Gastrocnemius medialis (tissue), 4 donors: ENCODE measurements around the gene KIAA1549. TPM values are rescaled to one million over a fixed set of nuclear protein-coding genes. Genes with fewer than 3 reads are reported as not detected.

Experiments
- ATAC-seq, 2 donors: fragments of 150-250 bp; one replicate each; pipeline ENCODE4 v1.9.1; 2016
- DNase-seq, 2 donors: peaks; one replicate each; pipeline ENCODE4 v3.0.0-alpha.2; 2019
- H3K27ac ChIP-seq, 4 donors: fragments of 200-600 bp; sonication (generic); 1 replicate in 1 of 4; 2 replicates in 3 of 4; pipeline ENCODE4 v1.5.1; 2016 to 2018; ENCODE audit warnings: mild to moderate bottlenecking in 2 of 4, moderate library complexity in 1 of 4
- H3K27me3 ChIP-seq, 3 donors: fragments of 200-600 bp; sonication (generic) in 2 of 3; 1 replicate in 1 of 3; 2 replicates in 2 of 3; pipeline versions ENCODE4 v1.5.1 to v1.6.0; 2016 to 2019; ENCODE audit warnings: mild to moderate bottlenecking in 1 of 3, moderate library complexity in 1 of 3
- H3K36me3 ChIP-seq, 2 donors: fragments of 200-600 bp; sonication (generic) in 1 of 2; one replicate each; pipeline ENCODE4 v1.5.1; 2017 to 2018
- H3K4me1 ChIP-seq, 2 donors: fragments of 200-600 bp; sonication (generic) in 1 of 2; one replicate each; pipeline ENCODE4 v1.5.1; 2016 to 2017; ENCODE audit warnings: mild to moderate bottlenecking in 2 of 2
- H3K4me3 ChIP-seq, 4 donors: fragments of 200-600 bp; sonication (generic) in 3 of 4; 1 replicate in 1 of 4; 2 replicates in 3 of 4; pipeline ENCODE4 v1.5.1; 2016 to 2019; ENCODE audit warnings: mild to moderate bottlenecking in 2 of 4
- H3K9me3 ChIP-seq, 3 donors: fragments of 200-600 bp; sonication (generic) in 2 of 3; 1 replicate in 1 of 3; 2 replicates in 2 of 3; pipeline ENCODE4 v1.5.1; 2016 to 2019
- POLR2A ChIP-seq, 2 donors: fragments of 450-650 bp; IDR thresholded peaks; one replicate each; pipeline ENCODE4 v1.6.1; 2017; ENCODE audit warnings: antibody characterized with exemption in 2 of 2, mild to moderate bottlenecking in 2 of 2, moderate library complexity in 2 of 2
- in situ Hi-C, 4 donors: fragments of 200-750 bp; cut with MboI; loops; one replicate each; pipeline versions ENCODE4 v1.15.0 to v1.8.0; 2017; ENCODE audit warnings: low sequenced_read_pairs in 4 of 4
- intact Hi-C: fragments of 100-400 bp; cut with DNase I; formaldehyde crosslinking; loops from one replicate; pipeline ENCODE4 v1.15.1; 2023; ENCODE audit warnings: low total_unique reads
- total RNA-seq, 4 donors: library from RNA; depleted of rRNA; stranded (reverse); fragments of >200 nt; gene quantifications; one replicate each; pipeline versions ENCODE4 v1.1.0 to v1.2.3, GENCODE V29; 2016
- TF ChIP-seq, protein P1 (sequence below), 5 experiments: fragments of 450-650 bp in 3 of 5; fragments of 200-600 bp in 2 of 5; sonication (generic) in 2 of 5; IDR thresholded peaks in 4 of 5; conservative IDR thresholded peaks in 1 of 5; 1 replicate in 4 of 5; 2 replicates in 1 of 5; pipeline ENCODE4 v1.5.1; 2016 to 2019; ENCODE audit warnings: antibody characterized with exemption in 5 of 5, mild to moderate bottlenecking in 3 of 5, moderate library complexity in 3 of 5

Gene KIAA1549
- total RNA-seq, 4 donors from 2014 or later = 0.55 to 0.87 (median 0.75) TPM

DNA sequence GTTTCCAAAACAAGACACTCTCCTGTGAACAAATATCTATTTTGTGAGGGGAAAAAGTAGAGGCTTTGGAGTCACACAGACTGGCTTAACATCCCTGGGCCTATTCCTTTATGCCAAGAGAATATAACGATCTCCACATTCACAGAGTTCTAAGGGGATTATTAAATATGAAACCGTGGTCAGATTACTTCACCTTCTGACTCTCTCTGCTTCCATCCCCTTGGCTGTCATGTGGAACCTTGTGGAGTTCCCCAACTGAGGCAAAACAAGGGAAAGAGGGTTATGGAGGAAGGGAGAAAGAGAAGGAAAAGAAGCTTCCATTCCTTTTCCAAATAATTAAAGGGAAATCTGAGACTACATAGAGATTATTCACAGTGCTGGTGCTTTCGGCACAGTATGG is 127.7 kb downstream of the KIAA1549 start:
- no peak for ATAC-seq
- in situ Hi-C loops = no loop called here

GRCh38 chr7:138852469-138852868 is 128.7 kb downstream of the KIAA1549 start:
- intact Hi-C loops = no loop called here
- Histone ChIP-seq H3K9me3 (no peaks in the 10 kb centered on the region), H3K27me3 (no peaks in the 10 kb centered on the region), H3K27ac (no peak overlapping the region), H3K4me1 (no peaks in the 10 kb centered on the region), H3K4me3 (no peak overlapping the region), H3K36me3 (no peaks in the 10 kb centered on the region)
- in situ Hi-C loops = no loop called here
- no peak for DNase-seq
- TF ChIP-seq, protein P1, sequence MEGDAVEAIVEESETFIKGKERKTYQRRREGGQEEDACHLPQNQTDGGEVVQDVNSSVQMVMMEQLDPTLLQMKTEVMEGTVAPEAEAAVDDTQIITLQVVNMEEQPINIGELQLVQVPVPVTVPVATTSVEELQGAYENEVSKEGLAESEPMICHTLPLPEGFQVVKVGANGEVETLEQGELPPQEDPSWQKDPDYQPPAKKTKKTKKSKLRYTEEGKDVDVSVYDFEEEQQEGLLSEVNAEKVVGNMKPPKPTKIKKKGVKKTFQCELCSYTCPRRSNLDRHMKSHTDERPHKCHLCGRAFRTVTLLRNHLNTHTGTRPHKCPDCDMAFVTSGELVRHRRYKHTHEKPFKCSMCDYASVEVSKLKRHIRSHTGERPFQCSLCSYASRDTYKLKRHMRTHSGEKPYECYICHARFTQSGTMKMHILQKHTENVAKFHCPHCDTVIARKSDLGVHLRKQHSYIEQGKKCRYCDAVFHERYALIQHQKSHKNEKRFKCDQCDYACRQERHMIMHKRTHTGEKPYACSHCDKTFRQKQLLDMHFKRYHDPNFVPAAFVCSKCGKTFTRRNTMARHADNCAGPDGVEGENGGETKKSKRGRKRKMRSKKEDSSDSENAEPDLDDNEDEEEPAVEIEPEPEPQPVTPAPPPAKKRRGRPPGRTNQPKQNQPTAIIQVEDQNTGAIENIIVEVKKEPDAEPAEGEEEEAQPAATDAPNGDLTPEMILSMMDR (IDR thresholded peaks at IDR 0.05 in 4 of 5, conservative IDR thresholded peaks at IDR 0.05 in 1 of 5) = no peak
- TF ChIP-seq POLR2A (IDR thresholded peaks at IDR 0.05) = no peak
- no peak for ATAC-seq

More for the DNA sequence above, 127.7 kb downstream of the KIAA1549 start:
- H3K9me3 ChIP-seq = no peaks in the 10 kb centered on the region
- no peaks in the 10 kb centered on the region for H3K4me1 ChIP-seq
- no peak overlapping the region for H3K27ac ChIP-seq
- TF ChIP-seq, protein P1 (IDR thresholded peaks at IDR 0.05 in 4 of 5, conservative IDR thresholded peaks at IDR 0.05 in 1 of 5) = no peak
- TF ChIP-seq POLR2A (IDR thresholded peaks at IDR 0.05) = no peak
- H3K4me3 ChIP-seq = no peak overlapping the region
- intact Hi-C loops = no loop called here
- DNase-seq = no peak
- H3K36me3 ChIP-seq = no peaks in the 10 kb centered on the region
- H3K27me3 ChIP-seq = no peaks in the 10 kb centered on the region

DNA sequence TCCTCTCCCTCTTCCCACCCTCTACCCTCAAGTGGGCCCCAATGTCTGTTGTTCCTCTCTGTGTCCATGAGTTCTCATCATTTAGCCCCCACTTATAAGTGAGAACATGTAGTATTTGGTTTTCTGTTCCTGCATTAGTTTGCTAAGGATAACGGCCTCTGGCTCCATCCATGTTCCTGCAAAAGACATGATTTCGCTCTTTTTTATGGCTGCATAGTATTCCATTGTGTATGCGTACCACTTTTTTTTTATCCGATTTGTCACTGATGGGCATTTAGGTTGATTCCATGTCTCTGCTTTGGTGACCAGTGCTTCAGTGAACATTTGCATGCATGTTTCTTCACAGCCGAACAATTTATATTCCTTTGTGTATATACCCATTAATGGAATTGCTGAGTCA is 131.5 kb downstream of the KIAA1549 start:
- no peaks in the 10 kb centered on the region for H3K4me1 ChIP-seq
- no peaks in the 10 kb centered on the region for H3K27me3 ChIP-seq
- H3K36me3 ChIP-seq = no peaks in the 10 kb centered on the region
- in situ Hi-C loops (no loop called here), intact Hi-C loops (no loop called here)
- ATAC-seq = no peak
- no peak for DNase-seq
- no peak overlapping the region for H3K4me3 ChIP-seq
- H3K9me3 ChIP-seq = no peaks in the 10 kb centered on the region
- TF ChIP-seq, protein P1 (IDR thresholded peaks at IDR 0.05 in 4 of 5, conservative IDR thresholded peaks at IDR 0.05 in 1 of 5) = no peak
- no peak for TF ChIP-seq POLR2A (IDR thresholded peaks at IDR 0.05)
- H3K27ac ChIP-seq = no peak overlapping the region

DNA sequence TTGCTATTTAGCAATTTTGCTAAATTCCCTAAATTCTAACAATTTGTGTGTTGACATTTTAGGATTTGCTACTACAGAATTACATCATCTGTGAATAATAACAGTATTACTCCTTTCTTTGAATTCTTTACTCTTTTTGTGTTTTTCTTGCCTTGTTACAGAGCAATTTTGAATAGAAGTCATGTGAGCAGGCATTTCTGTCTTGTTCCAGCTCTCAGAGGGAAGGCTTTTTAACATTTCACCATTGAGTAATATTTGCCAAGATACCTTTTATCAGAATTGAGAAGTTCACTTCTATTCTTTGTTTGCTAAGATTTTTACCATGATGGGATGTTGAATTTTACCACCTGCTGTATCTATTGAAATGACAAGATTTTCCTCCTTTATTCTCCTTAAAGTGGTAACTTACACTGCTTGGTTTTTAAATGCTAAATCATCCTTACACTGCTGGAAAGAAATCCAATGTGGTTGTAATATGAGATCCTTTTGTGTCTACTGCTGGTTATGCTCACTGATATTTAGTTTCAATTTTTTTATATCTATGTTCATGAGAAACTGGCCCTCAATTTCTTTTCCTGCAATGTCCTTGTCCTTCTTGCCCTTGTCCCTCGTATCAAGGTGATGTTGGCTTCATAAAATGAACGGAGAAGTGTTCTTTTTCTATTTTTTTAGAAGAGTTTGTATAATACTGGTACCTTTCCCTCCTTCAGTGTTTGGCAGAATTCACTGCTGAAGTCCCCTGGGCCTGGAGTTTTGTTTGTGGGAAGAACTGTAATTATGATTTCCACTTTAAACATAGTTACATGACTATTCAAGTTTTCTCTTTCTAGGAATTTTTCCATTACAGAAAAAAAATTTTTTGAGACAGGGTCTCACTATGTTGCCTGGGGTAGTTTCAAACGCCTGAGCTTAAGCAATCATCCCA is 132.9 kb downstream of the KIAA1549 start:
- H3K9me3 ChIP-seq = no peaks in the 10 kb centered on the region
- DNase-seq = no peak
- no peak for TF ChIP-seq POLR2A (IDR thresholded peaks at IDR 0.05)
- TF ChIP-seq, protein P1 (IDR thresholded peaks at IDR 0.05 in 4 of 5, conservative IDR thresholded peaks at IDR 0.05 in 1 of 5) = no peak
- H3K4me3 ChIP-seq = no peak overlapping the region
- intact Hi-C loops (no loop called here), in situ Hi-C loops (no loop called here)
- H3K36me3 ChIP-seq = no peaks in the 10 kb centered on the region
- no peaks in the 10 kb centered on the region for H3K27me3 ChIP-seq
- ATAC-seq = no peak
- no peak overlapping the region for H3K27ac ChIP-seq
- no peaks in the 10 kb centered on the region for H3K4me1 ChIP-seq
